Fibroblast of lung (primary cell): ENCODE data around the gene MSMB. TPM values are rescaled to one million over a fixed set of nuclear protein-coding genes. Genes with fewer than 3 reads are reported as not detected.

ENCODE experiments used
- DNase-seq, 2 donors: peaks; one replicate each; pipeline versions ENCODE4 v3.0.0 to v3.0.0-alpha.2; 2010; ENCODE audit warnings: low read depth in 2 of 2
- H2AFZ ChIP-seq: 2 replicates; pipeline ENCODE4 v1.5.1; 2012; ENCODE audit warnings: low read length, control low read depth, inconsistent platforms
- H3K27ac ChIP-seq: 2 replicates; pipeline ENCODE4 v1.5.1; 2011; ENCODE audit warnings: low read length, control low read depth; ENCODE audit not compliant: insufficient read depth
- H3K27me3 ChIP-seq: 2 replicates; pipeline ENCODE4 v1.5.1; 2011; ENCODE audit warnings: mild to moderate bottlenecking, low read length; ENCODE audit not compliant: control insufficient read depth, insufficient read depth
- H3K36me3 ChIP-seq: 2 replicates; pipeline ENCODE4 v1.5.1; 2011; ENCODE audit warnings: low read length; ENCODE audit not compliant: control insufficient read depth, insufficient read depth
- H3K4me1 ChIP-seq: 2 replicates; pipeline ENCODE4 v1.5.1; 2011; ENCODE audit warnings: low read length; ENCODE audit not compliant: control insufficient read depth, insufficient read depth; ENCODE audit errors: extremely low read depth
- H3K4me2 ChIP-seq: 2 replicates; pipeline ENCODE4 v1.5.1; 2011; ENCODE audit warnings: low read length, control low read depth; ENCODE audit not compliant: insufficient read depth; ENCODE audit errors: extremely low read depth
- H3K4me3 ChIP-seq, 4 experiments: fragments of 200-600 bp in 1 of 4; sonication (generic) in 1 of 4; replicated peaks in 1 of 4; 2 replicates each; pipeline ENCODE4 v1.5.1; 2011 to 2016; ENCODE audit warnings: low read length in 4 of 4, low read depth in 3 of 4, mild to moderate bottlenecking in 3 of 4, control low read depth in 2 of 4, inconsistent platforms in 1 of 4, mixed read lengths in 1 of 4; ENCODE audit not compliant: insufficient read depth in 1 of 4; ENCODE audit errors: control extremely low read depth in 1 of 4
- H3K79me2 ChIP-seq: 2 replicates; pipeline ENCODE4 v1.5.1; 2012; ENCODE audit warnings: mild to moderate bottlenecking, low read length, inconsistent platforms; ENCODE audit not compliant: control insufficient read depth, insufficient read depth
- H3K9ac ChIP-seq: 2 replicates; pipeline ENCODE4 v1.5.1; 2011; ENCODE audit warnings: mild to moderate bottlenecking, low read length, control low read depth; ENCODE audit not compliant: insufficient read depth
- H3K9me3 ChIP-seq: 2 replicates; pipeline ENCODE4 v1.5.1; 2012; ENCODE audit warnings: low read depth, low read length; ENCODE audit not compliant: control insufficient read depth, insufficient read depth
- H4K20me1 ChIP-seq: 2 replicates; pipeline ENCODE4 v1.5.1; 2011; ENCODE audit warnings: low read length; ENCODE audit not compliant: control insufficient read depth, insufficient read depth; ENCODE audit errors: extremely low read depth
- CTCF ChIP-seq, 2 donors: IDR thresholded peaks in 1 of 2; conservative IDR thresholded peaks in 1 of 2; 1 replicate in 1 of 2; 2 replicates in 1 of 2; pipeline ENCODE4 v1.5.1; 2011 to 2012; ENCODE audit warnings: low read length in 2 of 2, control low read depth in 1 of 2, inconsistent platforms in 1 of 2, low read depth in 1 of 2, mild to moderate bottlenecking in 1 of 2
- EZH2 ChIP-seq: IDR thresholded peaks from 2 replicates; pipeline ENCODE4 v1.5.1; 2012; ENCODE audit warnings: low read length, control low read depth, mild to moderate bottlenecking; ENCODE audit errors: missing control alignments
- polyA plus RNA-seq, 2 donors: library from polyadenylated mRNA; depleted of rRNA in 1 of 2; stranded (reverse) in 1 of 2; unstranded in 1 of 2; fragments of >200 nt; gene quantifications; 2 replicates each; pipeline ENCODE4 v1.2.1, GENCODE V29; 2011 to 2012; ENCODE audit warnings: missing spikeins in 1 of 2
- total RNA-seq: library from RNA; depleted of rRNA; stranded (reverse); fragments of >200 nt; gene quantifications from 2 replicates; pipeline ENCODE4 v1.2.1, GENCODE V29; 2014

Gene MSMB
- total and polyA plus RNA-seq, 2 donors (not counting 1 experiment from before 2014, with no cell fraction given): not detected

- Histone ChIP-seq H3K4me1 (peaks cover 2% of the 10 kb centered on the region), H3K27me3 (peaks cover 2% of the 10 kb centered on the region), H3K9ac (no peak overlapping the region), H3K27ac (no peak overlapping the region), H4K20me1 (no peaks in the 10 kb centered on the region), H3K4me2 (no peak overlapping the region), H3K36me3 (no peaks in the 10 kb centered on the region), H3K79me2 (no peaks in the 10 kb centered on the region), H3K9me3 (no peaks in the 10 kb centered on the region), H2AFZ (no peak overlapping the region), H3K4me3 (no peak overlapping the region)
- TF ChIP-seq CTCF (conservative IDR thresholded peaks at IDR 0.05 in 1 of 2, IDR thresholded peaks at IDR 0.05 in 1 of 2; ENCODE audit: low read depth in 1 of 2, low read length in 2 of 2) (no peak), EZH2 (no peak)
- DNase-seq: no peak
These were observed 8.8 kb downstream of the MSMB start for GRCh38 chr10:46037107-46037825.

GRCh38 chr10:46035923-46036849 is 9.9 kb downstream of the MSMB start:
- Histone ChIP-seq H3K27ac (no peak overlapping the region), H3K36me3 (no peaks in the 10 kb centered on the region)
- DNase-seq: no peak

More at GRCh38 chr10:46035923-46036849, 9.9 kb downstream of the MSMB start:
- Histone ChIP-seq H3K9ac (no peak overlapping the region), H3K4me1 (peaks cover 2% of the 10 kb centered on the region), H3K4me2 (no peak overlapping the region), H3K79me2 (no peaks in the 10 kb centered on the region), H4K20me1 (no peaks in the 10 kb centered on the region), H3K27me3 (peaks cover 2% of the 10 kb centered on the region), H2AFZ (no peak overlapping the region), H3K4me3 (no peak overlapping the region), H3K9me3 (no peaks in the 10 kb centered on the region)
- TF ChIP-seq EZH2: no peak
- TF ChIP-seq CTCF (conservative IDR thresholded peaks at IDR 0.05 in 1 of 2, IDR thresholded peaks at IDR 0.05 in 1 of 2; ENCODE audit: low read depth in 1 of 2, low read length in 2 of 2): no peak
